CD4-positive, alpha-beta T cell treated with Interleukin-12 subunit alpha and Interleukin-12 subunit beta, for 1 hour (primary cell): ENCODE results near the gene NRXN3.

Source experiments
- DNase-seq: peaks from one replicate; pipeline ENCODE4 v3.0.0-alpha.2; 2020

Gene NRXN3

DNA sequence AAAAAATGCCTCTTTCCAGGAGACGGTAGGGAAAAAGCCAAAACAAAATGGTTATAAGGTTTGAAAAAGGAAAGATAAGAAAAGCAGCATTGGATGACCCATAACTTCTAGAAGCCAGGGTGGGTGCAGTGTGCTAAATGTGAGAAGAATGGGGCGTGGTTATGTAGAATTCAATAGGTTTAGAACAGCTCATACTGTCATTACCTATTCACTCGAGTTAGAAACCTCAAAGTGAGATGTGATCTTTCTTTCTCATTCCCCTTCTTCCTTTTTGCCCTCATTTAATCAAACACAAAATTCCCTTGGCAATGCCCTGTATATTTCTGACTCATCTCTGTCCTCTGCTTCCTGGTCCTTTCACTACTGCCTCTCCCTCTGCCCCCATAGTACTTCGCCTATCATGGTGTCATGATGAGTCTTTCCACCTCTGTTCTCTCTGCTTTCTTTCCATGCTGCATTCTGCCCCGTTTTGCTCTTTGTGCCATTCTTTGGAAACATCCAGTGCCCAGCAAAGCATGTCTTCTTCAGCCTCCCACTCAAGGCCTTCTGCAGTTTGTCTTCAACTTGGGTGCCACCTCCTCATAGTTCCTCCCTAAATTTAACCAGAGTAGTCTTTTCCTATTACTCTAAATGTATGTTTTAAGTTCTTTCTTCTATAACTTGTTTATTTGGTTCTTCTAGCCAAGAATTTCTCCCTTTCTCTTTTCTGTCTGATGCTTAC lies 496.3 kb downstream of the NRXN3 start:
- no peak for DNase-seq

DNA sequence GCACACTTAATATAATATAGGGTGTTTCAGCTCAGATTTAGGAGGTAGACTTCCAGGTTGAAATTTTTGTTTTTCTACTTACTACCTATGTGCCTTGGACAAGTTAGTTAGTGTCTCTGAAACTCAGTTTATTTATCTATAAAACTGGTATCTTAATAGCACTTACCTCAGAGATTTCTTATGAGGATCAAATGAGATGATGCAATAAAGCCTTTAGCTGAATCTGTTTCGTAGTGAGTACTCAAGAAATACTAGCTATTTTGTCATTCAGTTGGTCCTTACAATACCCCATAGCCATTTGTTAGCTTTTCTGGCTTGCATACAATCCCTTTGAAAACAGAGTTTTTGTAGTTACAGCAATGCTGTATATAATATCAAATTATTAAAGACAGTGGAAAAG lies 497.0 kb downstream of the NRXN3 start:
- no peak for DNase-seq

DNA sequence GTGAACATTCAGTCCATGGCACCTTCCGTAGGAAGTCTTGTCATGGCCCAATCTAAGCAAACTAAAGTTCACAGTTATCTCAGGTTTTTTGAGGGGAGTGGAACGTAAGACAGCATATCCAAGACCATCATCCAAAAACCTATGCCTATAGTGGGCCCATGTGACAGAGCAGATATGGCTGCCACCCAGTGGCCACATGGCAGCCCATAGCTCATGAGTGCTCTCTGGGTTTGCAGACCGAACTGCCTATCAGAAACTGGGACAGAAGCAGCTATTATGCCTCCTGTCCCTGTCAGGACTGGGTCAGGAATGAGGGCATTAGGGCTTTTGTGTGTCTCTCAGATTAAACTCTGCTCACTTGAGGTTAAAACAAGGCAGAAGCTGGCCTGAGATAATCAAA lies 503.7 kb downstream of the NRXN3 start:
- DNase-seq: no peak

DNA sequence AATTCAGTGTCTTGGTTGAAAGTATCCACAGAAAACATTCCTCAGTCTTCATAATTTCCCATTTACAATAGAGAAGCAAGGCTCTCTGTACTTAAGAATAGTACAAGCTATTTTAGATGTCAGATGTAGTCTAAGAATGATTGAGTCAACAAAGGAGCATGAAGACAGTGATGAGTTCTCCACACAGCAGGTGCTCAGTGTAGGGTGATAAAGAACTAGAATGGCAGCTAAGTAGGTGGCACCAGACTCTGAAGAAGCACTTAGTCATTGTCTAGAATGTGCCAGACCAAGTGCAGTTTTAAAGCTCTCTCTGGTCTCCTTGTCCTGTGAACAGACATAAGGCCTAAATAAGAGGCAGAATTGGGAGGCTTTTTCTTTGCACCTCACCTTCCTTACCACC lies 504.6 kb downstream of the NRXN3 start:
- DNase-seq: no peak

DNA sequence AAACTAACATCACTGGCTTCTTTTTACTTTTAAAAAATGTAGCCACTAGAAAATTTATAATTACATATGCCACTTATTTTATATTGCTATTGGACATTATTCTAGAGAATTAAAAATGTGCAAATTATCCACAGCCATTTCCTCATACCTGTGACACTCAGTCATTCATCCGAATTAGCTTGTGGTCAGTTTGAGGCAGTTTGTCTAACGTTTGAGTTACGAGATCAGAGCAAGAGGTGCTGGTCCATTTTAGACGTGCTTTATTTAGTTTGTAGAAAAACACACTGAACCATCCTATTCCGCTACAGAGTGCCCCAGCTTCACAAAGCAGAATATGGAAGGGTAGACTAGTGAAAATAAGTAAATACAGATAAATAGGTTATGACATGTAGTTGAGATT lies 513.0 kb downstream of the NRXN3 start:
- no peak for DNase-seq

DNA sequence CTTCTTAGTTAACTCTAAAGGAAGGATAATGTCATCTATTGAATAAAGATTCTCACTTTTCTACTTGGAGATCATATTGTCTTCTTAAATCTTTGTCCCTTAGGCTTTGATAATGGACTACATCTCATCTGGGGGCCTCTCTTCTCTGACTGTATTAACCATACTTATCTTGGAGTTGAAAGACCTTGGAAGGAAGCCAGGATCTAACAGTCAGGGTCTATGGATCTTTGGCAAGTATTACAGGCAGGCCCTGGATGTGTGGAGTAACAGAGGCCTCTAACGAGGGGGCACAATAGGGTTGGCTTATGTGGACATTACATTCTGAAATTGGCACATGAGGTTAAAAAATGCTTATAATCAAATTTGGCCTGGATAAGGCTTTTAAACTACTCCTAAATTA lies 513.8 kb downstream of the NRXN3 start:
- no peak for DNase-seq

DNA sequence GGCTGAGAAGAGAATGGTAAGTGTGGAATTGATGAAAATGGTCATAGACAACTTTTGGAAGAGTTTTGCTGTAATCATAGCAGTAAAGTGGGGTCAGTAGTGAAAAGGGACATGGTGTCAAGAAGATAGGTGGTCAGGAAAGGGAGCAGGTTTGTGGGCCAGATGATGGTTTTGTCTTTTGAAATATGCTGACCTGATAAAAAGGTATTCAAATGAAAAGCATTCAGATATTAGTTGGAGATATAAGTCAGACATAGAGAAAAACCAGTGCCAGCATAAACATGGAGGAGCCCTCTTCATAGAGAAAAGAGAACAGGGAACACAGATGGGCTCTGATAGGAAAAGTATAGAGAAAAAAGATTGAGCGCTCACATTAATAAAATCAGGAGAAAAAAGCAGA lies 518.3 kb downstream of the NRXN3 start:
- DNase-seq: no peak

DNA sequence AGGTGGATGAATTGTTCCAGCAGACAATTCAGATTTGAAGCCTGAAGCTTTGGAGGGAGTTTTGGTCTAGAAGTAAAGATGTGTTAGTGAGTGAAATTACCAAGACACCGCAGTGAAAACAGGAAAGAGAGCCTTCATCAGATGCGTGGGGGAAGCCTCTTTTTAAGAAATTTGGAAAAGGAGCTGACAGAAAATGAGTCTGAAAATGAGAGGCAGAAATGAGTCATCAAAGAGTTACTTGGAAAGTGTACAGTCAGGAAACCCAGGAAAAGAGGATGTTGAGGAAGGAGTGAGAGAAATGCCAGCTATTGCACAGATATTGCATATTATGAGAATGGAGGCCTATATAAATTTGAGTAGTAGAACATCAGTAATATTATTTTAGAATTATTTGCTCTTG lies 520.7 kb downstream of the NRXN3 start:
- DNase-seq: no peak

DNA sequence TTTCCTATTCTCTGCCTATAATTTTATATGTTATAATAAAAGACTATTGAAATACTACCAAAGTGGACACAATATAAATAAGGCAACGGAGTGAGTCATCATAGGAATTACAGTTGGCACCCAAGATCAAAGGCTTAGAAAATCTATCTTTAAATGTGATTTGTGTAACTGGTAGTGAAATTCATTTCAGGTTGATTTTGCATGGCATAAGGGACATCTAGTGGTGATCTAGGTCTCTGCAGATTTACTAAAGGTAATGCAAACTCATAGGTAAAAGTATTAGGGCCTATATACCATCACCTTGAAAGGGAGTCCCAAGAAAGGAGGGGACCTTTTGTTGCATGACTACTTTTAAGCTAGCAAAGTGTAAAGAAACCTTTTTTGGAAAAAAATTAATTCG lies 527.2 kb downstream of the NRXN3 start:
- no peak for DNase-seq

DNA sequence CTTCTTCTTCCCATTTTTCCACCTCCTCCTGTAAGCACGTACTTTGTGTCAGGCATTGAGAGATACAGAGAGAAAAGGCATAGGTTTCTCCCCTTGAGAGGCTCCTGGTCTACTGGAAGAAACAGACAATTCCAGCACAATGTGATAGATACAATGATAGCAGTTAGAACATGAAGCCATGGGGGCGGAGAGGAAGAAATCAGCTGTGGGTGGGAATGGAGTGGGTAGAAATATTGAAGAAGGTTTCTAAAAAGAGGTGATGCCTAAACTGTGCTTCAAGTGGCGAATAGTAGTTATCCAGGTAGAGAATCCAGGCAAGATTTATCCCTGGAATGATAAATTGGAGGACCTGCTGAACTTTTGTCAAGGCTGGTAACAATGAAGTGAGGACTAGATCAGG lies 528.8 kb downstream of the NRXN3 start:
- no peak for DNase-seq

DNA sequence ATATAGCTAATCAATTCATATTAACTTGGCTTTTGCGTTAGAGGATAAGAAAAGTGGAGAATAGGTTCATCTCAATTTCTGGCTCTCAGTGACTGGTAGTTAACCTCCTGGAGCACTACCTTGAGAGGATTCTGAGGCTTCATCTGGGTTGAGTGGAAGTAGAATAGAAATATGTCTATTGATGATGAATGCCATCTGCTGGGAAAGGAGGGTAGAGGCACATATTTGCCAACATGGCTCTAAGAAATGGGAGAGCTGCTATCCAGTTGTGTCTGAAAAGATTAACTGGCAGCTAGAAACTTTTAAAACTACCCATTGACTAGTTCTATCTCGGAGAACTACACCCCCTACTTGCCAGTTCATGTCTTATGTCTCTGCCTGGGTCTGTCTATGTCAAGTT lies 530.1 kb downstream of the NRXN3 start:
- DNase-seq: no peak

DNA sequence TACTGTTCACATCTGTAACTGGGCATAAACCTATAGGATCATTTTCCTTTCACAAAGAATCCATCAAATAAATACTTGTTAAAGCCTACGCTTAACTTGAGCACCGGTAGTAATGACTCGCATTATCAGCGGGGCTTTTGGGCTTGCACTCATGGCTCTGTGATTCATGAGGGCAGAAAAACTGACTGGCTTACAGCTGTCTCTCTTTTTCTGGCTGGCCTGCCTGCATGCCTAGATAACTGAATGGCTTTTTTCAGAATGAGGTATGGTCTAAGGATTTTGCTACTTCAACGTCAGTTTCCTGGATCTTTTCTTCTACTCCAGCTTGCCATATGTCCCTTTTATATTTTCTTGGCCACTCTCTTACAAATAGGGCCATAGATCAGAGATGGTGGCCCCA lies 531.1 kb downstream of the NRXN3 start:
- DNase-seq: no peak

DNA sequence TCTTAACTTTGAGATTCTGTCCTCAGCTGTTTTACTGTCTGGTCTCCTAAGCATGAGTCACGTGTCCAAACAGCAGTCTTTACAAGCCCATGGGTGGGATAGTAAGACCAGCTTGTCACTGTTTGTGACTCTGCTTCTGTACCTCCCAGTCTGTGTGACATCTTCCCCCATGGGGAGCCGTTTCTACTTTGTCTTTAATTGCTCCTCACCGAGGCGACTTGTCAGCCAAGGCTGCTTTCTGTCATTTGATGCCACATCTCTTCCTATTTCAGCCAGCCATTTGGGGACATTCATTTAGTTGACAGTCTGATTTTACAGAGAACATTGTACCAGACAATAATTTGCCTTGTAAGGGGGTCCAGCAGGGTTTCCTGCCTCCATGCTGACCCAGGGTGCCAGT lies 534.8 kb downstream of the NRXN3 start:
- DNase-seq: no peak

DNA sequence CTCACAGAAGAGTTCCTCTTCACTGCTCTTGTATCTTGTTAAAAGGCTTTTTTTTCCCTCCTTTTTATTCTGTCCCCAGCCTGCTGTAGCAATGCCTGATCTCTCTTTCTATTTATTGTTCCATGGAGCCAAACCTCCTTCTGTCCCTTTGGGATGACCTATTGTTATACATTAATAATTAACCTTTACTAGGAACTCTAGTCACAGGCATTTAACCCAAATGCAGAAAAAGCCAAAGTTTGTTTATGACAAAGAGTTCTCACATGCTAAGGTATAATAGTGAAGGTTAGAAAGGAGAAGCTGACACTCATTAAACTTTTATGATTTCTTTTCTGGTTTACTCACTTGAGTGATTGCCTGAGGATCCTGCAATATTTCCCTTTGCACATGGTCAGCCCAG lies 535.8 kb downstream of the NRXN3 start:
- DNase-seq: no peak

DNA sequence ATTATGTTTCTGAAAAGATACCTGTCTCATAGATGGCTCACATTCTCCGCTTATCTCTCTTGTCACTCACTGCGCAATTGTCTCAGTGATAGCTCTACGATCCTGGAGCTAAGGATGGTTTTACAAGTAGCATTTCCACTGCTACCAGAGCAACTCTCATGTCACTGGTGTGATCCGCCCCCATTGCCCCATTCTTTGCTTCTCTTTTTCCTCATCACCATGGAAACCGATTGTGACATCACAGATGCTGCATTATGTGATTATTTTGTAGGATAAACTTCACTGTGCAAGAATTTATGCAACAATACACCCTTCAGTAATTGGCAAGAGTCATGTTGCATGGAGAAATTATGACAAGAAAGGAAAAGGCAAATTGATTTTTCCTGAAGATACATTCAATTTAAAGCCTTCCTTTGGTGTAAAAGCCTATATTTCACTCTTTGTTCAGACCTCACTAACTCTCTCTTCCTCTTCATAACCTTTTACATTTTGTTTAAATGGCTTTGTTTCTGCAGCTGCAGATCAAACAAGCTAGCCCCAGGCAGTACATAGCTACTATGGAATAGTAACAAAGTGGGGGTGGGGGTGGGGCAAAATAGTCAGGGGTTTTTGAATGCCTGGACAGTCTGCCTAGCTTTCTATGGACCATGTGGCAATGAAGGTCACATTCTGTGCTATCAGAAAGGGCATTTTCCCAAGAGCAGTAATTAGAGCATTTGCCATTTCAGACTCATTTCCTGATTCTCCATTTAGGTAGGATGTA lies 539.8 kb downstream of the NRXN3 start:
- no peak for DNase-seq

DNA sequence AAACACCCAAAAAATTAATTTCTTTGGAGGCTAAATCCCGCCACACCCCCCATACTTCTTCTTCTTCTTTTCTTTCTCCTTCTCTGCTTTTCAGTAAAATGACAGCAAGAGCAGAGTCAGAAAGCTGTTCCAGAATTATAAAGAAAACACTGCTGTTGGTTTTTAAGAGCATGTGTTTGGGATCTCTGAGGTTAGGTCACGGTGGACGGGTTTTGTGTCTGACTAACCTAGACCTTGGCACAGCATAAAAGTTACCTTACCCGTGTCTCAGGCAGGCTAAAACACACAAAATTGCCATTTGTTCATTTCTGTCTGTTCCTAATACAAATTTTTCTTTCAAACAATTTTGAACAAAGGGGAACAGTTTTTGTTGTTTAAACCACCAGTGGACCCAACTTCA lies 540.8 kb downstream of the NRXN3 start:
- DNase-seq: no peak

DNA sequence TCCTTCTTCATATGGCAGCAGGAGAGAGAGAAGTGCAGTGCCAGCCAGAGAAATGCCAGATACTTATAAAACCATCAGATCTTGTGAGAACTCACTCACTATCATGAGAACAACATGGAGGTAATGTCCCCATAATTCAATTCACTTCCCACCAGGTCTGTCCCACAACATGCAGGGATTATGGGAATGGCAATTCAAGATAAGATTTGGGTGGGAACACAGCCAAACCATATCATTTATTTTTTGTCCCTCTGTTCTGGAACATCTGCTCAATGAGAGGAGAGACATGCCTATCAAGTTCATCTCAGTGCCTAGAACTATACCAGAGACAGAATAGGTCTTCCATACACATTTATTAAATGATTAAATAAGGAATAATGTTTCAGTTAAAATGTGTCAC lies 543.5 kb downstream of the NRXN3 start:
- no peak for DNase-seq

DNA sequence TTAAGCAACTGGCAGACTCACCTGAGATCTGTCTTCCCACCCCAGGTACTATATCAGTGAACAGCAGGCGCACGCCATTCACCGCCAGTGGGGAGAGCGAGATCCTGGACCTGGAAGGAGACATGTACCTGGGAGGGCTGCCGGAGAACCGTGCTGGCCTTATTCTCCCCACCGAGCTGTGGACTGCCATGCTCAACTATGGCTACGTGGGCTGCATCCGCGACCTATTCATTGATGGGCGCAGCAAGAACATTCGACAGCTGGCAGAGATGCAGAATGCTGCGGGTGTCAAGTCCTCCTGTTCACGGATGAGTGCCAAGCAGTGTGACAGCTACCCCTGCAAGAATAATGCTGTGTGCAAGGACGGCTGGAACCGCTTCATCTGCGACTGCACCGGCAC lies 544.5 kb downstream of the NRXN3 start:
- DNase-seq: no peak

DNA sequence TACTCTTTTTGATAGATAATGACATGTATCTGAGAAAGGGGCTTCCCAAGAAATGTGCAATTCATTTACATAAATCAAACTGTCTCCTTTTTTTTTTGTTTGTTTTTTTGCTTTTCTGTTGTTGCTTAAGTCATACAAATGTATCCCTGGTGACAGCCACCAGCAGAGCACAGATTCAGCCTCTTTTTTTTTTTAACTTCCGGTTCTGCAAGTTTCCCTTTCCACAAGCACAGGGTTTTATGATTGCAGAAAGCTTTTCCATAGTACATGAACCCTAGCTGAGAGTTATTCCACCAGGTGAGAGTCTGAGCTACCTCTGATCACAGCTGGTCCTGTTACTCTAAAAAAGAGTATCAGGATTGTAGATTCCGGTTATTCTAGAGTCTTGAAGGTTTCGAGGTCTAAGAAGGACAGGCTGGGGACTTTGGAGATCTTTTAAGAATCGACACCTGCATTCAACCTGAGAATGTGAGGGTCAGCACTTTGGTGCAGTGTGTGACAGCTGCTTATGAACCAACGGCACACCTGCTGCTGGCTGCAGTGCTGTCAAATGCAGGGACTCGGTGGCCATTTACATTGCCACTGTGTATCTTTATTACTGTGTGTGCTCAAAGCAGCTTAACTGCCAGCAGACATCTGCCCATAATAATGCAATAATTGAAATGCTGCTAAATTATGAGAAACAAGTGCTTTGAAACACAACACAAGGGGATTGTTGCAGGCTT lies 551.7 kb downstream of the NRXN3 start:
- DNase-seq: no peak

DNA sequence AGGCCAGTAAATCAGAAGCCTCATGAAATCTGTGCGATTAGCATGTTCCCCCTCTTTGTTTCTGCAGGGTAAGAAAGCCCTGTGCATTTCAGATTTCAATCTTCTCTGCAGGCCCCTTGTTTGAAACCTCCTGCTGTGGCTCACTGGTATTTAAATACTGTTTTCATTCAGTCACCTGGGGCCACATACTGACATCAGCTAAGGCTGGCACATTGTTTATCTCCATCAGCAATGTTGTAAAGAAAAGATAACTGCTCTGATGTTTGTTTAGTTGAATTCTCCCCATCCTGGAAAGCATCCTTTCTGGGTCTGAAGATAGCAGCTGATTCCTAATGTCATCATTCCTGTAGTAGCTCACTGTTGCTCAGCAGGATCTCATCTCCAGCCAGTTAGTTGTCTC lies 554.9 kb downstream of the NRXN3 start:
- no peak for DNase-seq

DNA sequence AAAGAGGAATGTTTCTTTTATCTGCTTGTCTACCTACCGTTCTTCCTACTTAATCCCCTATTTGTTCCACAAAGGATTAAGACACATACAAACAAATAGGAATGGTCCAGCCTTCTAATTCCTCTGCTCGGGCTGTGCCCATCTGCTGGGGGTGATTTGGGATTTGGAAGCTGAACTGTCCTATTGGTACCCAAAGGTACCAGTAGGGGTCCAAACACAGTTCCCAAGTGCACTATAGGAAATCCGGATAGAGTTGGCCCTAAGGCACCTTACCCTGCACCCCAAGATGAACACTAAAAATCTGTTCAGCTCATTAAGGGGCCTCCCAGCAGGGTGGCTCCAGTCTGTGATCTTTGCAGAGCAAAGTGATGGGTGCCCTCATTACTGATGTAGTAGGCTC lies 566.9 kb downstream of the NRXN3 start:
- no peak for DNase-seq

DNA sequence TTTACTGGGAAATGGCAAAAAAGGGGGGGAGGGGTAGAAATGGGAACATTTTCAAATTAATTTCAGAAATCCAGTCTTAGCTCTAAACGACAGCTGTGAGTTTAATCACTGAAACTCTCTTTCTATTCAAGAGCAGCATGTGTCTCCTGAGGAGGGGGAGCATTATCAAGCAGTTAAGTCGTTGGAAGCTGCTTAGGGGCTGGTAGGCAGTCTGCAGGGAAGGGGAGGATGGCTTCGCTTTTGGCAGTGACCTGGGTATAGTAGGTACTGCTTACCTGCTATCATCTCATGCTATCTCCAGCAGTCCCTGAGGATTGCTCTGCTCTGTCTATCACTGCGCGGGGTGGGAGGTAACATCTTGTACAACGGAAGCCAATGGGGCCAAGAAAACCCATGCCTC lies 567.4 kb downstream of the NRXN3 start:
- DNase-seq: no peak

DNA sequence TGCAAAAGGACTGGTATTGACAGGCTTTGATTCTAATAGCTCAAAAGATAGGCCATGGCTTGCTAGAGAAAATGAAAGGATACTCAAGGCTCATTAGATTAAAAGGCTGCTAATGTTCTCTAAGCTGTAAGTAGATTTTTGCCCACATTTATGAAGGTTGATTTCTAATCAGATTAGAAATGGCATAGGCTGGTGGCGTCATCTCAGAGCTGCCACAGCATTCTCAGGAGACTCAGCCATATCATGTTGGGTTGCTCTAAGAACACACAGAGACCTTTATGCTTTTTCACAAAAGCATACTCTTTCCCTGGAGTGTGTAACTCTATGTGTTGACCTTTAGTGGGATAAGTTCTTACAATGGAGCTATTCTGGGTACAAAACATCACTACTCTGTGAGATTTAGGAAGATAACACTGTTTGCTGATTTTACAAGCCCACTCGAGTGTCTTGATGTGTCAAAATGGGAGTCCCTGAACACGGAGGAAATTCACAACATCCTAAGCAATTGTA lies 576.0 kb downstream of the NRXN3 start:
- no peak for DNase-seq

DNA sequence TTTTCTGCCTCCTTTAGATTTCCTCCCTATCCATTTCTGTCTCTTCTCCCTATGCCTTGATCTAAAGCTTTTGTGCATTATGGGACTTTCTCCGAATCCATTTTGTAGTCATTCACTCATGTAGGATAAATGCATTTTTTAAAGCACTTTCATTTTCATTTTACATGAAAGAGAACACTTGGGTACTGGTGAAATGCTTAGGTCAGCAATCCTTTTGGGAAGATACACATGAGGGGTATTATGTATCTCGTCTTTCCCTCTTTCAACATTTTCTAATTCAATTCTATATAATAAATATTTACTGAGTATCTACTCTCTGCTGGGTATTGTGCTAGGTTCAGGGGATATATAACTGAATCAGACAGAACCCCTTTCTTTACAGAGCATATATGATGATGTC lies 577.6 kb downstream of the NRXN3 start:
- no peak for DNase-seq
